Spleen (tissue), 7 donors: ENCODE results near the gene LOXHD1.

Source experiments
- CTCF ChIP-seq, 11 experiments: fragments of 200-600 bp in 7 of 11; fragments of 450-650 bp in 4 of 11; sonication (generic) in 4 of 11; IDR thresholded peaks in 8 of 11; conservative IDR thresholded peaks in 3 of 11; 1 replicate in 7 of 11; 2 replicates in 4 of 11; pipeline versions ENCODE4 v1.4.0 to v1.8.0; 2016 to 2021; ENCODE audit warnings: antibody characterized with exemption in 11 of 11, inconsistent platforms in 4 of 11, mild to moderate bottlenecking in 1 of 11
- POLR2AphosphoS5 ChIP-seq, 3 donors: sonication (generic); formaldehyde crosslinking; IDR thresholded peaks; one replicate each; pipeline ENCODE4 v1.5.1; 2017; ENCODE audit warnings: antibody characterized with exemption in 3 of 3
- donor health status: DM: no; HTN: no; CAD: no; lungs with moderate emphysema.
- donor health status: DM: no; HTN: no; CAD: no.
- donor health status: DM: no; HTN: no; CAD: no.

DNA sequence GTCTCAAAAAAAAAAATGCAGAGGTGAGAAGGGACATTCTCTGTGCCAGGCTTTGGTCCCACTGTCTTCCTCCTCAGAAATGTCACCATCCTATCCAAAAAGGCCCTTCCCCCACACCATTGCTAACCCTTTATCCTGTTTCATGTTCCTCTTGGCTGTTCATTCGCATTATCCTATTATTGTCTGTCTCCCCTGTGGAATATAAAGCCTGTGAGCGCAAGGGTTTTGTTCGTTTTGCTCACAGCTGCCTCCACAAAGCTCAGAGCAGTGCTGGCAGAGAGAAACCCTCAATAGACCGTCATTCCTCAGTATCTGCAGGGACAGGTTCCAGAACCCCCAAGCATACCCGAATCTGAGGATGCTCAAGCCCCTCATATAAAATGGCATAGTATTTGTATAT, 91.8 kb downstream of the LOXHD1 start:
- no peak for TF ChIP-seq CTCF (IDR thresholded peaks at IDR 0.05 in 8 of 11, conservative IDR thresholded peaks at IDR 0.05 in 3 of 11)
- TF ChIP-seq POLR2AphosphoS5 (IDR thresholded peaks at IDR 0.05): no peak
